Esophagus squamous epithelium (tissue), 5 donors: ENCODE results near the gene AP2A2. TPM values are rescaled to one million over a fixed set of nuclear protein-coding genes. Genes with fewer than 3 reads are reported as not detected.
"Not testable (repeated sequence)": the region's sequence is repeated elsewhere in the genome, so short reads cannot be mapped to it uniquely, and the experiment has no call there.

Source experiments
- DNase-seq: peaks from one replicate; lab custom pipeline; 2025; lab: John Stamatoyannopoulos, UW
- H3K27ac ChIP-seq, 4 donors: fragments of 200-600 bp; sonication (generic); one replicate each; pipeline ENCODE4 v1.5.1; 2016 to 2019; ENCODE audit warnings: mild to moderate bottlenecking in 1 of 4
- H3K27me3 ChIP-seq, 4 donors: fragments of 200-600 bp; sonication (generic); 1 replicate in 3 of 4; 2 replicates in 1 of 4; pipeline versions ENCODE4 v1.5.1 to v1.6.0; 2017 to 2021; ENCODE audit warnings: antibody characterized with exemption in 1 of 4
- H3K36me3 ChIP-seq, 3 donors: fragments of 200-600 bp; sonication (generic); one replicate each; pipeline ENCODE4 v1.5.1; 2016 to 2019
- H3K4me1 ChIP-seq, 3 donors: fragments of 200-600 bp; sonication (generic); one replicate each; pipeline ENCODE4 v1.5.1; 2017 to 2019
- H3K4me3 ChIP-seq, 4 donors: fragments of 200-600 bp; sonication (generic); 1 replicate in 3 of 4; 2 replicates in 1 of 4; pipeline ENCODE4 v1.5.1; 2016 to 2019; ENCODE audit warnings: mild to moderate bottlenecking in 2 of 4, moderate library complexity in 1 of 4
- H3K9me3 ChIP-seq, 3 donors: fragments of 200-600 bp; sonication (generic); one replicate each; pipeline ENCODE4 v1.5.1; 2016 to 2019
- POLR2A ChIP-seq, 4 donors: fragments of 450-650 bp; IDR thresholded peaks; one replicate each; pipeline ENCODE4 v1.6.1; 2017; ENCODE audit warnings: antibody characterized with exemption in 4 of 4, mild to moderate bottlenecking in 4 of 4, moderate library complexity in 3 of 4
- WGBS, 2 donors: methylation state at CpG; one replicate each; pipeline ENCODE4 v1.1.5; 2018; 5-methylcytosine and 5-hydroxymethylcytosine counted together
- intact Hi-C: fragments of 100-400 bp; cut with DNase I; formaldehyde crosslinking; loops from one replicate; pipeline ENCODE4 v1.15.0; 2022
- total RNA-seq, 4 donors: library from RNA; depleted of rRNA; stranded (reverse); fragments of >200 nt; gene quantifications; one replicate each; pipeline ENCODE4 v1.1.0, GENCODE V29; 2016
- TF ChIP-seq, protein P1 (sequence below), 6 experiments: fragments of 450-650 bp in 4 of 6; fragments of 200-600 bp in 2 of 6; sonication (generic) in 2 of 6; IDR thresholded peaks; one replicate each; pipeline ENCODE4 v1.5.1; 2016 to 2019; ENCODE audit warnings: antibody characterized with exemption in 6 of 6, mild to moderate bottlenecking in 4 of 6, moderate library complexity in 4 of 6
- donor health status: DM: yes; HTN: yes; CAD: no.

Gene AP2A2
- total RNA-seq, 4 donors from 2014 or later = 19.8 to 48.6 (median 28.5) TPM

DNA sequence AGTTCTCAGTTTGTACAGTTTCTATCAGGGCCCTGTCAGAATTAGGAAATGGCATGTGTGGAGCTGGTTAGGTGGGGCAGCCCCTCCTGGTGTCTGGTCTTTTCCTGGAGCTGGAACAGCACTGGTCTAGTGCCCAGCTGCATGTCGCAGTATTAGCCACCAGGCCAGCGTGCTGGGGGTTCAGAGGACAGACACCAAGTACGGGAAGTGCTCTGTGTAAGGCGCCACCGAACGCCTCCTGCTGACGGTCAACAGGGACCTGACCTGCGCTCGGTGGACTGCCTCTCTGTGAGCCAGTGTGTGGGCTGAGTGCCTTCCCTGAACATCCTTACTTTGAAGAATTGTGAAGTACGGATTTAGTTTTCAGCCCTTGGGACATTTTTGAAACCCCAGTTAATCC, 33.9 kb downstream of the AP2A2 start:
- intact Hi-C loops = no loop called here
- 78% methylated on average over 8 to 9 of the region's 10 CpGs for WGBS, 2 donors
- H3K9me3 ChIP-seq = no peaks in the 10 kb centered on the region

DNA sequence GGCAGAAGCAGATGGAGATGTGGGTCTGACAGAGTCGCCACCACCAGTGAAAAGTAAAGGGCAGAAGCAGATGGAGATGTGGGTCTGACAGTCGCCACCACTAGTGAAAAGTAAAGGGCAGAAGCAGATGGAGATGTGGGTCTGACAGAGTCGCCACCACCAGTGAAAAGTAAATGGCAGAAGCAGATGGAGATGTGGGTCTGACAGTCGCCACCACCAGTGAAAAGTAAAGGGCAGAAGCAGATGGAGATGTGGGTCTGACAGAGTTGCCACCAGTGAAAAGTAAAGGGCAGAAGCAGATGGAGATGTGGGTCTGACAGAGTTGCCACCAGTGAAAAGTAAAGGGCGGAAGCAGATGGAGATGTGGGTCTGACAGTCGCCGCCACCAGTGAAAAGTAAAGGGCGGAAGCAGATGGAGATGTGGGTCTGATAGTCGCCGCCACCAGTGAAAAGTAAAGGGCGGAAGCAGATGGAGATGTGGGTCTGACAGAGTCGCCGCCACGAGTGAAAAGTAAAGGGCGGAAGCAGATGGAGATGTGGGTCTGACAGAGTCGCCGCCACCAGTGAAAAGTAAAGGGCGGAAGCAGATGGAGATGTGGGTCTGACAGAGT, 35.7 kb downstream of the AP2A2 start:
- intact Hi-C loops = not testable (repeated sequence)
- peaks cover 0 to 64% (median 9%) of the 10 kb centered on the region in 3 donors for H3K36me3 ChIP-seq

More for the DNA sequence above, 33.9 kb downstream of the AP2A2 start:
- no peak for TF ChIP-seq POLR2A (IDR thresholded peaks at IDR 0.05)
- TF ChIP-seq, protein P1, sequence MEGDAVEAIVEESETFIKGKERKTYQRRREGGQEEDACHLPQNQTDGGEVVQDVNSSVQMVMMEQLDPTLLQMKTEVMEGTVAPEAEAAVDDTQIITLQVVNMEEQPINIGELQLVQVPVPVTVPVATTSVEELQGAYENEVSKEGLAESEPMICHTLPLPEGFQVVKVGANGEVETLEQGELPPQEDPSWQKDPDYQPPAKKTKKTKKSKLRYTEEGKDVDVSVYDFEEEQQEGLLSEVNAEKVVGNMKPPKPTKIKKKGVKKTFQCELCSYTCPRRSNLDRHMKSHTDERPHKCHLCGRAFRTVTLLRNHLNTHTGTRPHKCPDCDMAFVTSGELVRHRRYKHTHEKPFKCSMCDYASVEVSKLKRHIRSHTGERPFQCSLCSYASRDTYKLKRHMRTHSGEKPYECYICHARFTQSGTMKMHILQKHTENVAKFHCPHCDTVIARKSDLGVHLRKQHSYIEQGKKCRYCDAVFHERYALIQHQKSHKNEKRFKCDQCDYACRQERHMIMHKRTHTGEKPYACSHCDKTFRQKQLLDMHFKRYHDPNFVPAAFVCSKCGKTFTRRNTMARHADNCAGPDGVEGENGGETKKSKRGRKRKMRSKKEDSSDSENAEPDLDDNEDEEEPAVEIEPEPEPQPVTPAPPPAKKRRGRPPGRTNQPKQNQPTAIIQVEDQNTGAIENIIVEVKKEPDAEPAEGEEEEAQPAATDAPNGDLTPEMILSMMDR (IDR thresholded peaks at IDR 0.05) = no peak
- Histone ChIP-seq H3K4me1 (peaks cover 16 to 54% (median 42%) of the 10 kb centered on the region in 3 donors), H3K4me3 (no peak overlapping the region), H3K27me3 (no peaks in the 10 kb centered on the region), H3K36me3 (peaks cover 0 to 63% (median 9%) of the 10 kb centered on the region in 3 donors), H3K27ac (no peak overlapping the region)
- DNase-seq = no peak

DNA sequence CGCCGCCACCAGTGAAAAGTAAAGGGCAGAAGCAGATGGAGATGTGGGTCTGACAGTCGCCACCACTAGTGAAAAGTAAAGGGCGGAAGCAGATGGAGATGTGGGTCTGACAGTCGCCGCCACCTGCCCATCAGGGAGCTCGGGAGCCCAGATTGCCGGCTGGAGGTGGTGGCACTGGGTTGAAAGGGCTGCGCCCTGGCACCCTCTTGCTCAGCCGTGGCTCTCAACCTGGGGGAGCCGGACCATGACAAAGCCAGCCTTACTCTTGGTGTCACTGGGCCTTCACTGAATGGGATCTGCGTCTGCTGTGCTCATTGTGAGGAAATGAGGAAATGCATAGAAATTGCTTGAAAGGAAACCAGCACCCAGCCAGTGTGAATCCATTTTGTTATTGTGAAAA, 36.3 kb downstream of the AP2A2 start:
- Histone ChIP-seq H3K4me1 (peaks cover 3 to 47% (median 29%) of the 10 kb centered on the region in 3 donors), H3K27ac (no peak overlapping the region), H3K9me3 (no peaks in the 10 kb centered on the region), H3K4me3 (no peak overlapping the region), H3K27me3 (no peaks in the 10 kb centered on the region), H3K36me3 (peaks cover 0 to 62% (median 9%) of the 10 kb centered on the region in 3 donors)
- TF ChIP-seq, protein P1 (IDR thresholded peaks at IDR 0.05) = no peak
- TF ChIP-seq POLR2A (IDR thresholded peaks at IDR 0.05) = no peak
- 87 to 90% methylated on average over 12 of the region's 12 CpGs for WGBS, 2 donors
- intact Hi-C loops = no loop called here
- DNase-seq = no peak

More for the DNA sequence above, 35.7 kb downstream of the AP2A2 start:
- not testable (repeated sequence) for H3K27ac ChIP-seq, H3K9me3 ChIP-seq, H3K4me3 ChIP-seq, H3K27me3 ChIP-seq, DNase-seq
- WGBS, 2 donors = 84 to 94% methylated on average over 18 of the region's 18 CpGs
- H3K4me1 ChIP-seq = peaks cover 8 to 47% (median 29%) of the 10 kb centered on the region in 3 donors

DNA sequence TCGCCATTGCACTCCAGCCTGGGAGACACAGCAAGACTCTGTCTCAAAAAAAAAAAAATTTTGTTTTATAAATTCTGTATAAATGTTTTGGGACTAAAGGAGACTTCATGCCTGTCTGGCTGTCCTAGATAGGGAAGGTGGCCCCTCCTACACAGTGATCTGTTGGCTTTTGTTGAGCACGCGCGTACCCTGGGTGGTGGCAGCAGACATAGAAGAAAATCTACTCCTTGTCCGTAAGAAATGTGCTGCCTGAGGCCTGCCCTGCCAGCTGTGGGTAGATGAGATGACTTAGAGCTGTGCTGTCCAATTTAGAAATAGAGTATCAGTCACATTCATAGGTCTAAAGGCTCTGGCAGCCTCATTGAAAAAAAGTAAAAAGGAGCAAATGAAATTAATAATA, 37.0 kb downstream of the AP2A2 start:
- DNase-seq = no peak
- H3K9me3 ChIP-seq = no peaks in the 10 kb centered on the region
- TF ChIP-seq, protein P1 (IDR thresholded peaks at IDR 0.05) = no peak
- intact Hi-C loops = no loop called here
- H3K4me1 ChIP-seq = peaks cover 0 to 41% (median 25%) of the 10 kb centered on the region in 3 donors
- no peak overlapping the region for H3K27ac ChIP-seq
- 95 to 97% methylated on average over 5 of the region's 5 CpGs for WGBS, 2 donors
- H3K36me3 ChIP-seq = peaks cover 0 to 58% (median 9%) of the 10 kb centered on the region in 3 donors
- H3K27me3 ChIP-seq = no peaks in the 10 kb centered on the region
- H3K4me3 ChIP-seq = no peak overlapping the region

DNA sequence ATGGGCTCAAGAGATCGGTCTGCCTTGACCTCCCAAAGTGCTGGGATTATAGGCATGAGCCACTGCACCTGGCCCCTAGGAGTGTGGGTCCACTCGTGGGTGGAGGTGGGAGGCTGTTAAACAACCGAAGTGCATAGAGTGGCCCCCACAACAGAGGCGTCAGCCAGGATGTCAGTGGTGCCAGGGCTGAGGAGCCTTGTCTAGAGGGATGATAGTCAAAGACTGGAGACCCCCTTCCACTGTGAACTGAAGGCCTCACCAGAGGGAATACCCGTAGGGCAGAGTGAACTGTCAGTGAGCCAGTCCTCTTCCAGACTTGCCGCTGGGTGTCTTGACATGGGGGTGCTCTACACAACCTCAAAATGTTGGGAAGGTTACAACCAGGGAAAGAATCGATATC, 38.2 kb downstream of the AP2A2 start:
- WGBS, 2 donors = 92 to 100% methylated on average over 4 to 6 of the region's 7 CpGs
- Histone ChIP-seq H3K27me3 (no peaks in the 10 kb centered on the region), H3K36me3 (peaks cover 0 to 65% (median 9%) of the 10 kb centered on the region in 3 donors), H3K4me3 (no peak overlapping the region), H3K27ac (no peak overlapping the region), H3K9me3 (no peaks in the 10 kb centered on the region), H3K4me1 (peaks cover 0 to 29% (median 14%) of the 10 kb centered on the region in 3 donors)
- DNase-seq = no peak
- intact Hi-C loops = no loop called here
- TF ChIP-seq POLR2A (IDR thresholded peaks at IDR 0.05) = no peak
- TF ChIP-seq, protein P1 (IDR thresholded peaks at IDR 0.05) = no peak
